GM19467 (cell line): ENCODE data around the gene KRT31.
"Not testable (repeated sequence)": the region's sequence is repeated elsewhere in the genome, so short reads cannot be mapped to it uniquely, and the experiment has no call there.

ENCODE experiments used
- ATAC-seq: cut with Tn5 transposase; IDR thresholded peaks from one replicate; pipeline ENCODE4 v1.9.1; 2021; ENCODE audit warnings: mild to moderate bottlenecking, moderate library complexity; ENCODE audit not compliant: unreplicated experiment

KRT31 gene

DNA sequence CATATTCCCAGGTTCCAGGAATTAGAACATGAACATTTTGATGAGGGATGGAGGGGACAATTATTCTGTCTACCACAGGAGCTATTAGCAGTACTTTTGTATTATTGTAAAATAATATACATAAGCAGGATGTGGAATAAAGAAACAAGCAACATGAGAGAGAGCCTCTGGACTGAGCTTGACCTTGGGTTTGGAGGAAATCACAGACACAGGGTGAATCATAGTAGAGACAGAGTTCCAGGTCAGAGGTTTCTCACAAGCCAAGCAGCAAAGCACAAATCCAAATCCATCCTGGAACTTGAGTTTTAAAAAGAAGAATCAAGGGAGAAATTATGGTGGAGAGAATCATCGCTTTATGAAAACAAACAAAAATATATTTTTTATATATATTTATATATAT is 5.1 kb downstream of the KRT31 start:
- no peak for ATAC-seq

DNA sequence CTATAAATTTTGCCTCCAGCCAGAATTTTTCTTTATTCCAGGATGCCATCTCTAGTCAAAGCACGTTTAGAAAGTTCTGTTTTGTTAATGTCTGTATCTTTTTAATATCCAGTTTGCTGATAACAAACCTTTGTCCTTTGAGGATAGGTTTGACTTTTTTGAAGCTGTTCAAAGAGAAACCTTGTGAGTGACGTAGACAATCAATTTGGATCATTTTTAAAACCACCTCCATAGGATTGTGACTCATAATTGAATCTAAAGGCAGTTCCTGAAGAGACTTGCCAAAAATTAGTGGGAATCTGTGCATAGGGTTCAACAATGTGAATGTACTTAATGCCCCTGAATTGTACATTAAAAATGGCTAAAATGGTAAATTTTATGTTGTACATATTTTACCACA is 5.9 kb downstream of the KRT31 start:
- ATAC-seq = no peak

DNA sequence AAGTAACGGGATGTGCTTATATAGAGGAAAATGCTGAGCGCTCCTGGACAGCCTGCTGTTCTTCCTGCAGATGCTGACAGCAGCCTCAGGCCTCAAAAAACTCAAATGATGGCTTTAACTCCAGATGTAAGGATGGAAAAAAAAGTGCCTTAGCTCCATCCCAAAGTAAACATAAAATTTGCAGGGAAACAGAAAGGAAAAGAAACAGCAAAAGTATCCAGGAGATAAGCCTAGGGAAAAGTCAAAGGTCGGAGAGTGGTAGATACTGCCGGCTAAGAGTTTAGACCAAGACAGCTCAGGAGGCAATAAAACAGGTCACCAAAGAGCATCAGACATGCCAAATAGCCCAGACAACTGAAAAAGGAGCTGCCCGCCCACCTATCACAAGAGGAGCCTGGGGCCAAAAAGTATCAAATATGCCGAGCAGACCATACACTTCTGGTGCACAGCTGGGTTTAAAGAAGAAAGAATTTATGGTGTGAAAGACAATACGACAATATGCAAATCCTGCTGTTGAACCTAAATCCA is 6.9 kb downstream of the KRT31 start:
- ATAC-seq = no peak

DNA sequence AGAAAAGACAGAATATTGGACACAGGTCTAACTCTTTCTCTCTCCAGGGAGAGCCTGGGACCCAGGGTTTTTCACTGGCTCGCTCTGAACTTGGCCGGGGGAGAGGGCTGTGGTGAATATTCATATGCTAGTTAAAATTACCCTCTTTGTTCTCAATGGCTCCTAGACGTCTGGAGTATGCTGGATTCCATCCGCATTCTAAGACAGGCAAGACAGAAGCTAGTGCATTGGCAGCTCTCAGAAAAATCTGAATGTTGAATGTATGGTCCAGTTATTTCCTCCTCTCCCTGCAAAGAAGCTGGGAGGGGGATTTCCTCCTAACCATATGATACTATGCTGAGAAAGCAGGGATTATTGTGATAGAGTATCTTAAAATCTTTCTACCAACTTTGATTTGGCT is 9.7 kb downstream of the KRT31 start:
- ATAC-seq = no peak

DNA sequence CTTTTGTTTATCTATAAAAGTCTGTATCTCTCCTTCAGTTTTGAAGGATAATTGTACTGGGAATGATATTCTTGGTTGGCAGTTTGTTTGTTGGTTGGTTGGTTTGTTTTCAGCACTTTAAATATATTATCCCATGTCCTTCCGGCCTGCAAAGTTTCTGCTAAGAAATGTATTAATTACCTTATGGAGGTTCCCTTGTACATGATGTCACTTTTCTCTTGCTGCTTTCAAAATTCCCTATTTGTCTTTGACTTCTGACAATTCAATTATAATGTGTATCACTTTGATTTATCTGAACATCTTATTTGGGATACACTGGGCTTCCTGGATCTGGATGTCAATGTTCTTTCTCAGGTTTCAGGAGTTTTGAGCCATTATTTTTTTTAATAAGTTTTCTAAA is 11.2 kb downstream of the KRT31 start:
- no peak for ATAC-seq

DNA sequence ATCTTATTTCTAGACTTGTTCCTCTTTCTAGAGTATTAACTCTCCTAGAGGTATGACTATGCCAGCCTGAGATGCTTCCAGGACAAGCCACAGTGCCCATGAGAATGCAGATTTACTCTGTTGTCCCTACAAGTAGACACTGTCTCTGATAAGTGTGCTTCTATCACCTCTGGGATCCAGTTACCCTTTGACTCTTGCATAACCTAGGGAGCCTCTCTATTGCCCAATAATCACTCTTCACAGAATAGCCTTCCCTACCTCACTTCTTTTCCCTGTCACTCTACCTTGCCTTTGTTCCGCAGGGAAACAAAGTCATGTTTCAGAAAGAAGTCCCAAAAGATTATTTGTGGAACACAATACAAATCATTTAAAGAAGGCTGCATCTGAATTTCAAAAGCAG is 13.7 kb downstream of the KRT31 start:
- no peak for ATAC-seq

DNA sequence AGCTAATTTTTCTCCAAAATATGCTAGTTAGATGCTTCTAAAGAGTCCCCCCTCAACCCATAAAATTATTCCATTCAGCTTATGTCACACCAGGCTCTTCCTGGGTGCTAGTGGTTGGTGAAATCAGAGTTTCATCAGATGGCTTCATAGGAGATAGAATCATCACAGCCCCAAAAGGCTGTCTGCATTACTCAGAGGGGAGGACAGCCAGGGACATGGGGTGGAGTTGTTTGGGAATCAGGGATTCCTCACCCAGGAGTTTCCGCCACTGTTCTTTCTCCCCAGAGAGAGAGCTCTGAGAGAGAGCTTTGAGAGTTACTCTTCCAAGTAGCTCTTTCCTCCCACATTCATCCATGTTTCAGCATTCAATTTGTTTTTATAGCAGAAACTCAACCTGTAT is 15.0 kb downstream of the KRT31 start:
- no peak for ATAC-seq

DNA sequence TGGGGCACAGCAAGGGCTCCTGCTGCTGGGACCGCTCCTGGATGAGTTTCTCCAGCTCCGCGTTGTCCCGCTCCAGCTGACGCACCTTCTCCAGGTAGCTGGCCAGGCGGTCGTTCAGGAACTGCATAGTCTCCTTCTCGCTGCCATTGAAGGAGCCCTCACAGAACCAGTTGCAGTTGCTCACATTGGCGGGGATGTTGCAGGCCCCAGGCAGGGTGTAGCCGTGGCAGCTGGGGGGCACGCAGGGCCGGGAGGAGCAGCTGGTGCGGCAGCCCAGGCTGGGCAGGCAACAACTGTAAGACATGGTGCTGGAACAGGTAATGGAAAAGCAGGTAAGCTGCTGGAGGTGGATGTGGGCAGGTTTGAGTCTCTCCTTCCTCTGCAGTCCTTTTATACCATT is 15.5 kb downstream of the KRT31 start, which contains the start of gene KRT34:
KRT34 (minus strand) TSS at position 364 of the 400 bp plus-strand sequence; CDS start at position 304, 60 bp downstream.
- ATAC-seq = not testable (repeated sequence)

DNA sequence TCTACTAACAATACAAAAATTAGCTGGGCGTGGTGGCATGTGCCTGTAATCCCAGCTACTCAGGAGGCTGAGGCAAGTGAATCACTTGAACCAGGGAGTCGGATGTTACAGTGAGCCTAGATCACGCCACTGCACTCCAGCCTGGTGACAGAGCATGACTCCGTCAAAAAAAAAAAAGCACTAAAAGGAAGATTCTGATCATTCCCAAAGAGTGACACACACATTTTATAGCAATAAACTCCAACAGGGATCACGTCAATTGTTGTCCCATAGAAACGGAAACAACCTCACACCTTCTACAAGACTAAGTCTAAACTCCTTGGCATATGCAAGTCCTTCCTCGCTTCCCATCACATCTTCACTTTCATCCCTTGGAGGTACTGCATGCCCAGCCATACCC is 17.3 kb downstream of the KRT31 start:
- ATAC-seq = not testable (repeated sequence)

DNA sequence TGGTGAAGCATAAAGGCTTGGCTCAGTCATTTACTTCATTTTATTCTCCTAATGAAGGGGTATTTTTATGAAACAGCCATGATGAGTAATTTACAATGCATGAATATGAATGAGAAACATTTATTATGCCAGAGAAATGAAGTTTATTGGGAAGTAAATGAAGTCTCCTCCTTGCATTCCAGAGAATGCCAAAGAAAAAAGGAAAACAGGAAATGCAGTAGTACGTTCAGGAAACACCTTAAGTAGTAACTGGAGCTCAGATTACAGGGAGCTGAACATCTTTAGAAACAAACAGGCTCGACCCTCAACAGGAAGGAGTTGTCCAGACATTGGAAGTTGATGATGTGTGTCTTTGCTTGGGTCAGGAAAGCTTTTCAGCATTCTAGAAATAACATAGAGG is 19.9 kb downstream of the KRT31 start:
- ATAC-seq = no peak

DNA sequence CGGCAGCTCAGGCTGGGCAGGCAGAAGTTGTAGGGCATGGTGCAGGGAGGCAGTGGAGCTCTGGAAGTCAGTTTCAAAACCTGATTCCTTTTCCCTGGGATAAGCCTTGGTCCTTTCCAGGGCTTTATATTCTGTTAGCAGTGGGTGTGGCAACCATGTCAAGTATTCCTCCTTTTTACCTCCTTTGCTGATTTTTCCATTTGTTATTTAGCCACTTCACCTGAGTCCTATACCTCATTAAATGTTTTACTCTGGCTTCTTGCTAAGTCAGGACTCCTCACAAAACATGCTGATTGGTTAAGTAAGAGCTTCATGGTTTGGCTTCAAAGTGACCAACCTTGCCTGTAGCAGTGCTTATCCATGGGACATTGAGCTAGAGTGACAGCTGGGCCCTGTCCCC is 27.7 kb downstream of the KRT31 start, which contains the start of gene KRT33B:
KRT33B (minus strand) TSS at position 101 of the 400 bp plus-strand sequence; CDS start at position 38, 63 bp downstream.
- ATAC-seq = no peak

DNA sequence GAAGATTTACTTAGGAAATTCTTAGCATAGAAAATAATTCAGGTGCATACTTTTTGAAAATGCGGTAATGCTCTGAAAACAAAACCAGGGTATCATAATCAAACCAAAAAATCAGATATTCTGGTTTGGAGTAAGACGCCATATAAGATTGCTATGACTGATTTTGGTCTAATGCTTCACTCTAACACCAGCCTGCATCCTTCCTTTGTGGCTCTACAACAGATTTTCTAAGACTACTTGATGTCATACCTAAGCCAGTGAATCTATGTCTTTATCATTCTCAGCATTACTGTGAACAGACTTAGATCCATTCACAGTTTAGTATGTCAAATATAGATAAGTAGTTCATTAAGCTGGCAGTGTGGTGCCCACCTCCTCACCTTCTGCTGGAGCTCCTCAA is 28.4 kb downstream of the KRT31 start:
- ATAC-seq = no peak

DNA sequence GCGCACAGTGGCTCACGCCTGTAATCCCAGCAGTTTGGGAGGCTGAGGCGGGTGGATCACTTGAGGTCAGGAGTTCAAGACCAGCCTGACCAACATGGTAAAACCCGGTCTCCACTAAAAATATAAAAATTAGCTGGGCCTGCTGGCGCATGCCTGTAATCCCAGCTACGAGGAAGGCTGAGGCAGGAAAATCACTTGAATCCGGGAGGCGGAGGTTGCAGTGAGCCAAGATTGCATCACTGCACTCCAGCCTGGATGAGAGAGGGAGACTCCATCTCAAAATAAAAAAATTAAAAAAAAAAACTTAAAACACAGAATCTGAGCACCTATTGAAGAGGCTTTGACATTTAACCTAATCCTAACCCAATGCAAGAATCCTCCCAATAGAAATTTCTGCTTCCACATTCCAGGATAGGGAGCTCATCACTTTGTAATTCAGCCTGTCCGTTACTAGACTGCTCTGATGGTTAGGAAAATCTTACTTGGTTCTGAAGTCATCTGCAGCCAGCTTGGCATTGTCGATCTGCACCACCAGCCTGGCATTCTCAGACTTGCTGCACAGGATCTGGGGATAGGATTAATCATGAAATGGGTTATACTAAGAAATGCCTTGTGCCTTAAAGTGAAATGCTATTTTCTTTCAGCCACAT is 29.9 kb downstream of the KRT31 start:
- ATAC-seq = no peak

DNA sequence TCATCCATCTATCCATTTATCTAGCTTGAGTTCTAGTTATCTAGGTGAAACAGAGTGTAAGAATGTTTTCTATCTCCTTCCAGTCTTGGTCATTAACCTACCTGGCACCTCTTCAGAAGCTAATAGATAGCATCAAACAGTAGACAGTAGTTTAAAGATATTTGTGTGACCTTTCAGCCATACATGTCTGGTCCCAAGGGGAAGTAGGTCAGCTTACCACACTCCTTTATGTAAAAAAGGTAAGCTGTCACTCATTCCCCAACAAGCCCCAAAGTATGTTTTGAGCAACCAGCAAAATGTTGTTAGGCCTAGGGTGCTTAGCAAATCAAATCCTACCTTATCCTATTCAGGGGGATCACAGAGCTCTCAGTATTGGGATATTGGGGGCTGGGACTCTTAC is 31.3 kb downstream of the KRT31 start:
- no peak for ATAC-seq

DNA sequence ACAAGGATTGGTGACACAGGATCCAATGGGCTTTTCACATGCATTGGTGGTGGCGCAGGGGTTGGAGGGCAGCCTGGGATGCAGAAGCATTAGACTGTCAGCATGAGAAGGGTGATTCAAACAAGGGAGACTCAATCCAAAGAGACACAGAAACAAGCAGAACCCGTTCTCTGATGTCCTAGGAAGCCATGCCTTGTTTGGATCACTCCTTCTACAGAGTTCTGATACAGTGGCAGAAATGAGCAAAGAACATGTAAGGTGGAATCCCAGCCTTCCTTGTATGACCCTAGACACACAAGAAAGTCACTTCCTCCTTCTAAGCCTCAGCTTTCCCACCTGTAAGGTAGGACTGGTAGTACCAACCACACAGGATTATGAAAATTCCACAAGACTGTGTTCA is 33.5 kb downstream of the KRT31 start:
- no peak for ATAC-seq

DNA sequence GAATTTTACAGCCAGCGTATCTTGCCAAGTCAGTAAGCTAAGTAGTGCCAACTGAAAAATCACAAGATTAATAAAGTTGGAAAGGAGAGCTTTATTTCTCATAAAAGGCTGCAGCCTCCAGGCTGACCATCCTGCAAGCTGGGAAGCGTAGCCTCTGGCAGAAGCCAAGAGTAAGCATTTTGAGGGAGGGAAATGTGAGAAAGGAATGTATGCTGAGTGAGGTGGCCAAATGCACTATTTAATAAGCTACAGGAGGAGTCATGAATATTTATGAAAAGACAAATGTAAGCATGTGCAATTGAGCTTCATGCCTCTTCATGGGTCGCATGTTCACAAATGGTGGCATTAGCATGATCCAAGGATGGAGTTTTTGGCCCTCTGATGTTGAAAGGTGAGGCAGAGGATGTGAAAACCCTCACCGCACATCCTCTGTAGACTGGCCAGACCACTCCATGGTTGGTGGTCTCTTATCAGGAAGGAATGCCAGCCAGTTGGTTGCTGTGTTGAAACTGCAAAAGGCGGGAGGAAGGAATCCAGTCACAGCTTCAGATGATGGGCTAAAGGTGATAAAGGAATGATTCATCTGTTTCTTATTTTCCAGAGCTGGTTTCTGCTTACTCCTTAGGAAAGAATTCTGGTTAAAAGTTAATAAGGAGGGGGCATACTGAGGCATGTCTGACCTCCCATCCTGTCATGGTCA is 37.0 kb downstream of the KRT31 start:
- no peak for ATAC-seq

DNA sequence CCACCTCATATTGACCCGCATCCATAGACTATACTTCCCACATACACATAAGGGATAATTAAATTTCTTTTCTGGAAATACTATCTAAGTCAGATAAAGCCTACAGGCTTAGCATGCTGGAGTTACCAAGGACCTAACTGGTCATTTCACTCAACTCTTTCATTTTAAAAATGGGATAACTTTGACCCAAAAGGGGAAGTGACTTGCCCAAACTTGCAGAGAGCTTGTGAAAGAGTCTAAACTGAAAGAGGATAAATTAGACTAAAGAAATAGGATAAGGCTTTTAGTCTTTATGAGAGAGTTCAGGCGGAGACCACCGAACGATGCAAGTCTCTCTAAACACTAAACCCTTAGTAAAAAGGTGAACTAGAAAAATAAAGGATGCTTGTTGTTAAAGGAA is 42.9 kb downstream of the KRT31 start:
- no peak for ATAC-seq

DNA sequence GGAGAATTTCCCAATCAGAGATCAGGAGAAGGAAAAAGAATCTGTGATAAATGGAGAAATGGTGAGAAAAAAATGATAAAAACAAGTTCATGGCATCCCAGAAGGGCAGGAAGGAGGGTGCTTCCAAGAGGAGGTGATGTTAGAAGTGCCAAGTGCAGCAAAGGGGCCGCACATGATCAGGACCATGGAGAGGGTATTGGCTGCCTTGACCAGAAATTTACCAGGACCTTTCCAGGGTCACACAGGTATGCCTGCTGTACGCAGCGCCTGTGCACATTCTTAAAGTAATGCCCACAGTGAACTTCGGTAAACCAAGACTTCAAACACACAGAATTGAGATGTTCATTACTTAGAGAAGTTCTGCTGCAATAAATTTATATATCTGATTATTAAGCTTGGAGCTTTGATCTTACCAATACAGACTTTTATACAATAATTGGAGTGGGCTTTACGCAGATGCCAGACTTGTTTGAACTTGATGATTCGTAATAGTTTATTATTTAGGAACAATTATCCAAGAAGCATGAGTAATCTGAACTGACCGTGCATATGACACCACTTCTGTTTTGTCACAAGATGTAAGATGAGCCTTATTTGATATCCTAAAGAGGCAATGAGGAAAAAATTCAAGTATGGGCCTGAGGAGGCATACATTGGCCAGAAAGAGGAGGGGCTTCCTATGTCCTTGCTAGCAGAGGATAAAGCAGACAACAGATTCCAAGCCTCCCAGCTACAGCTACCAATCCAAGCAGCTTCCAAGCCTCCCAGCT is 44.6 kb downstream of the KRT31 start:
- no peak for ATAC-seq

DNA sequence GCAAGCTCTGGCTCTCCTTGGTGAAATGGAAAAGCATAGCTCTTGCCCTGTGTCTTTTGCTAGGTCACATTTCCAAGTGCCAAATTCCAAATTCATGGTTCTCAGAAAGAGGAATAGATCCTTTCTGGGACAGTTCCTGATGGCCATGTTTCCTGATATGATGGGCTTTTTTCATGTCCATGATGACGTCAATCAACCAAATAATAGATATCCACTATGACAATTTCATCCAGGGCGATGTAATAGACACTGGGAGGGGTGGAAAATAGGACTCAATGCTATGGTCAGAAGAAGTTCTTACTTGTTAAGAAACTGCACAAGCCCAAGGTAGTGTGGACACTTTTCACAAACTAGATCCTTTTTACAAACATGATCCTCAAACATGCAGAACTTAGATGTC is 46.2 kb downstream of the KRT31 start:
- ATAC-seq = no peak

DNA sequence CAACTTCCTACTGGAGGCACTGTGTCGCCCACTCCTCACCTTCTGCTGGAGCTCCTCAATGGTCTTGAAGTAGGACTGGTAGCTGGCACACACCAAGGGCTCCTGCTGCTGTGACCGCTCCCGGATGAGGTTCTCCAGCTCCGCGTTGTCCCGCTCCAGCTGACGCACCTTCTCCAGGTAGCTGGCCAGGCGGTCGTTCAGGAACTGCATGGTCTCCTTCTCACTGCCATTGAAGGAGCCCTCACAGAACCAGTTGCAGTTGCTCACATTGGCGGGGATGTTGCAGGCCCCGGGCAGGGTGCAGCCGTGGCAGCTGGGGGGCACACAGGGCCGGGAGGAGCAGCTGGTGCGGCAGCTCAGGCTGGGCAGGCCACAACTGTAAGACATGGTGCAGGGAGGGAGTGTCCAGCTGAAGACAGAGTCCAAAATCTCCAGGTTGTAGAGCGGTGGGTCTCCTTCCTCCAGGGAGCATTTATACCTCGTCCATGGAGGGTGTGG is 47.0 kb downstream of the KRT31 start, which contains the start of gene KRT33A:
KRT33A (minus strand) TSS at position 448 of the 498 bp plus-strand sequence; CDS start at position 387, 61 bp downstream.
- not testable (repeated sequence) for ATAC-seq
